GM12865 (cell line): ENCODE data around the gene SP110.

Source experiments
- DNase-seq: peaks from one replicate; pipeline ENCODE4 v3.0.0; 2010; ENCODE audit warnings: low read depth
- H3K4me3 ChIP-seq: 2 replicates; pipeline ENCODE4 v1.5.1; 2011; ENCODE audit warnings: mild to moderate bottlenecking, low read depth, low read length, control low read depth
- TF ChIP-seq, protein P1 (sequence below): IDR thresholded peaks from 2 replicates; pipeline ENCODE4 v1.5.1; 2011; ENCODE audit warnings: low read length, control low read depth, low read depth, inconsistent platforms; ENCODE audit not compliant: insufficient read depth; ENCODE audit errors: missing control alignments

SP110 gene

GRCh38 chr2:230152334-230152733 is 67.5 kb downstream of the SP110 start:
- DNase-seq = no peak
- TF ChIP-seq, protein P1, sequence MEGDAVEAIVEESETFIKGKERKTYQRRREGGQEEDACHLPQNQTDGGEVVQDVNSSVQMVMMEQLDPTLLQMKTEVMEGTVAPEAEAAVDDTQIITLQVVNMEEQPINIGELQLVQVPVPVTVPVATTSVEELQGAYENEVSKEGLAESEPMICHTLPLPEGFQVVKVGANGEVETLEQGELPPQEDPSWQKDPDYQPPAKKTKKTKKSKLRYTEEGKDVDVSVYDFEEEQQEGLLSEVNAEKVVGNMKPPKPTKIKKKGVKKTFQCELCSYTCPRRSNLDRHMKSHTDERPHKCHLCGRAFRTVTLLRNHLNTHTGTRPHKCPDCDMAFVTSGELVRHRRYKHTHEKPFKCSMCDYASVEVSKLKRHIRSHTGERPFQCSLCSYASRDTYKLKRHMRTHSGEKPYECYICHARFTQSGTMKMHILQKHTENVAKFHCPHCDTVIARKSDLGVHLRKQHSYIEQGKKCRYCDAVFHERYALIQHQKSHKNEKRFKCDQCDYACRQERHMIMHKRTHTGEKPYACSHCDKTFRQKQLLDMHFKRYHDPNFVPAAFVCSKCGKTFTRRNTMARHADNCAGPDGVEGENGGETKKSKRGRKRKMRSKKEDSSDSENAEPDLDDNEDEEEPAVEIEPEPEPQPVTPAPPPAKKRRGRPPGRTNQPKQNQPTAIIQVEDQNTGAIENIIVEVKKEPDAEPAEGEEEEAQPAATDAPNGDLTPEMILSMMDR = no peak
- H3K4me3 ChIP-seq = no peak overlapping the region

DNA sequence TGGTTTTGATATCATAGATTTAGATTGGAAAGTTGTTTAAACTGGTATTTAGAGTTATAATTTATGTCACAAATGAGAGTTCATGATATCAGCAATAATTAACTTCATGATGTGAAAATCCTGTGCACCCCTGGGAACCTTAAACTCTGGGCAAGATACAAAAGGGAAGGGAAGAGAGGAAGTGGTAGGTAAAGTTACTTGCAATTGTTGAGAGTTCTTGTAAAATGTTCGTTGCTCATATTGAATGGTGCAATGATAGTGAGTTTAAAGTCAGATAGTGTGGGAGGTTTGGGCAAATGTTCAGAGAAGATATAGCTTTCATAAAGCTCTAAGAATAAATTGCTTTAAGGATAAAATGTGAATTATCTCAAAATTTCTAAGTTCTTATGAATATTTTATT is 75.4 kb downstream of the SP110 start:
- no peak for DNase-seq
- TF ChIP-seq, protein P1 = no peak
- H3K4me3 ChIP-seq = no peak overlapping the region

GRCh38 chr2:230140667-230141066 is 79.1 kb downstream of the SP110 start:
- TF ChIP-seq, protein P1 = no peak
- no peak for DNase-seq
- no peak overlapping the region for H3K4me3 ChIP-seq

DNA sequence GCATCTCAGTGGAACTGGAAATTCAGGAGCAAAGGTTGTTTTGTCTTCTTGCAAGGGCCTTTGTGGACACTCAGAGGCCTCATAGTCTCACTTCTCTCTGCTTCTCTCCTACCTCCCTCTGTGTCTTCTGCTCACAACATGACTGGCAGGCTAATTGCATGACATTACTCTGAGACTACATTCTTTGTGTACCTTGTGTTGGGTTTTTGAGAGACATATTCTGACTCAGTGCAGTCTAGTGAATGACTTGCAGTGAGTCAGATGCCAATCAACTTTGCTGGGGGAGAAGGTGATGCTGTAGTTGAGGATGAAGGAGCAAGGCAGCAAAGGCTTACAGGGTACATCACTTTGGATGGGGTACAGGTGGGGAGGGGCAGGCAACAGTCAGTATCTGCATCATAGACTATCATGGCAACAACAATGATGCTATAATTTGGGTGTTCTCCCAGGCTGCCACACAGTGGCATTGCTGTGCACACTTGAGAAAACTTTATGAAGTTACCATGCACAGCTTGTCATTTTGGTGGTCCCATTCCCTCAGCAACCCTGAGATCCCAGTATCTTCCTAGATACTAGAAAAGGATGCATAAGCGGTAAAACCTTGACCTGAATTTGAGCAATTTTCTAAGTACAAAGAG is 81.8 kb downstream of the SP110 start:
- TF ChIP-seq, protein P1 = no peak
- H3K4me3 ChIP-seq = no peak overlapping the region
- no peak for DNase-seq

DNA sequence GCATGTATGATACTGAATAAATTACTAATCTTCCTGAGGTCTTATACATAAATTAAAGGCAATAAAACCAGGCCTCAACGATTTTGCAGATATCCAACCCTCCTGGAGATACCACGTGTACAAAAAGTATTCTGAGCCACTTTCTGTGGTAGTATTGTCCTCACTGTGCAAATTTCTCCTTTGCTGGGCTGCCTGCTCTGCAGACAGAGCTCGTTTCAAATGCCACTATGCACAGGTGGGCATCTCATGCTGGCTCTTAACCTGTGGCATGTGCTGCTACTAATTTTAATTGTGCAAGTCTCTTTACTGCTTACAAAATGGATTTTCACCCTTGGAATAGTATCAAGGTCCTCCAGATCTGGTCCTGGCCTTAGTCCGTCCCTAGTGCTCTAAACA is 84.7 kb downstream of the SP110 start:
- TF ChIP-seq, protein P1 = no peak
- DNase-seq = no peak

DNA sequence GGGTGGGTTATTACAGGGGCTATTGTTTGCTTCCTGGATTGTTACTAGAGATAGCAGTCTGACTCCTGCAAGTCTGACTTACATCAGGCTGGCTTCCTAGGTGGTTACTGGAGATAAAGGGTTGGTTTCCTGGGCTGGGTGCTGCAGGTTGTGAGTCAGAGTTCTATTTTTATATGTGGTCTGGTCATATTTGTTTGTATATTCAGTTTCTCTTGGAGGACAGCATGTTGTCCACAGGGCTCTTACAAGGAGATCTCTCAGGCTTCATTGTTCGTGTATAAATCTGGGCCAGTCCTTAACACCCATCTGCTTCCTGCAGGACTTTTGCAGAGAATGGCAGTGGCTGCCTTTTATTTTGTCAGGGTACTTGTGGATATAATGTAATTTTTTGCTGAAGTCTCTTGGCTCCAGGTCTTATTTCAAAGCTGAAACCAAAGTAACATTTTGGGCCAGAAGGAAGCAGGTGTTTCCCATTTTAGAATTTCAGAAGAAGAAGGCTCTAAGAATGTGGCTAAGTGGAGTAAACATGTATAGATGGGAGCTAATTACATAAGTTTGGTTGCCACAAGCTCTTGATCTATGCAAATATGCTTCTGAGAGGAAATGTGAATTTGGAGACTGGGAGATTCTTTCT is 85.2 kb downstream of the SP110 start:
- TF ChIP-seq, protein P1 = no peak
- H3K4me3 ChIP-seq = no peak overlapping the region
- DNase-seq = peak; percentile 81

More for the DNA sequence above, 84.7 kb downstream of the SP110 start:
- H3K4me3 ChIP-seq = no peak overlapping the region

DNA sequence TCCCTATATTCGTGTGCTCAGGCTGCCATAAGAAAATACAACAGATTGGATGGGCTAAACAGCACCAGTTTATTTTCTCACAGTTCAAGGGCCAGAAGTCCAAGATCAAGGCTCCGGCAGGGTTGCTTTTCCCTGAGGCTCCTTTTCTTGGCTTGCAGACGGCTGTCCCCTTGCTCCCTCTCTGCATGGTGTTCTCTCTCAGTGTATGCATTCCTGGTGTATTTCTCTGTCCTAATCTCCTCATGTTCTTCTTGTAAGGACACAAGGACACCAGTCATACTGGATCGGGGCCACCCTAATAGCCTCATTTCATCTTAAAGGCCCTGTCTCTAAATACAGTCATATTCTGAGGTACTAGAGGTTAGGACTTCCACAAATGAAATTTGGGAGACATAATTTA is 88.4 kb downstream of the SP110 start:
- no peak for DNase-seq
- no peak overlapping the region for H3K4me3 ChIP-seq
- TF ChIP-seq, protein P1 = no peak
